GM08714 (cell line): ENCODE measurements around the gene SMIM12.
A peak's percentile ranks its signal among the peaks of the same experiment; 100 is the strongest.

Experiments used
- H3K4me3 ChIP-seq: fragments of 200-500 bp; sonication (Bioruptor generic); 2 replicates; pipeline ENCODE4 v1.5.1; 2014; ENCODE audit warnings: mild to moderate bottlenecking, low read length, inconsistent platforms
- ZNF274 ChIP-seq: IDR thresholded peaks from 2 replicates; pipeline ENCODE4 v1.6.1; 2012; ENCODE audit warnings: mild to moderate bottlenecking, low read depth, low read length

Gene SMIM12, protein sequence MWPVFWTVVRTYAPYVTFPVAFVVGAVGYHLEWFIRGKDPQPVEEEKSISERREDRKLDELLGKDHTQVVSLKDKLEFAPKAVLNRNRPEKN

DNA sequence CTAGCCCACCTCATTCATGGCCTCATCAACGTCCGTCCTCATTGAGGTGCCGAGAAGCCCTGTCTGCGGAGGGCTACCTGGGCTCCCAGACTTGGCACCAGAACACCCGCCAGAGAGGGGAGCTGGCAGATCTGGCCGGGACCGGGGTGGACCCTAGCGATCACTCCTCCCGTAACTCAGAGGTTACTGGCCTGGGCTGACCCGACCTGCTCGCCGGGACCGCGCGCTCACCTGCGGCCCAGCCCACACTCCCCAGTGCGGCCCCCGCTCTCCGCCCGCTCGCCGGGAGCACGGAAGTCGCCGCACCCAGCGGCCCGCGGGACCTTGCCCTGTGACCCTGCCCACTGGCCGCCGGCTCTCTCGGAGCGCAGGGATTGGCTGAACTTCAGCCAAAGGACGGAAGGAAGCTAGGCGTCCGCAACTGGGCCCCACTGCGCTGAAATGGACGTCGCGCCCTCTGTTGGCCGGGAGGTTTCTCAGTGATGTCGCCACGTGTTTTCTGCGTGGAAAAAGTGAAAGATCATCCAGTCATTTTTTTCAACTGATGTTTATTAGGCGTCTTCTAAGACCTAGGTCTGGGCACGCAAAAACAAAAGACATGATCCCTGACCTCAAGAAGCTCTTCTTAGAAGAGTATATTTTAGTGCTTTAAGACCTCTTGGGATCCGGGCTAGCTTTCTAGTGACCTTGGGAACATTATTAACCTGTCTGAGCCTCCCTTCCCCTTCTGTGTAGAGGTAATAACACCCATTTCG is at the start of gene SMIM12:
Gene SMIM12, minus strand, starts transcription at position 304 of the 755 bp plus-strand sequence. CDS start 3,772 bp downstream, outside the sequence.
- no peak for TF ChIP-seq ZNF274
- peak within 1 kb of the TSS; percentile 96 for H3K4me3 ChIP-seq

DNA sequence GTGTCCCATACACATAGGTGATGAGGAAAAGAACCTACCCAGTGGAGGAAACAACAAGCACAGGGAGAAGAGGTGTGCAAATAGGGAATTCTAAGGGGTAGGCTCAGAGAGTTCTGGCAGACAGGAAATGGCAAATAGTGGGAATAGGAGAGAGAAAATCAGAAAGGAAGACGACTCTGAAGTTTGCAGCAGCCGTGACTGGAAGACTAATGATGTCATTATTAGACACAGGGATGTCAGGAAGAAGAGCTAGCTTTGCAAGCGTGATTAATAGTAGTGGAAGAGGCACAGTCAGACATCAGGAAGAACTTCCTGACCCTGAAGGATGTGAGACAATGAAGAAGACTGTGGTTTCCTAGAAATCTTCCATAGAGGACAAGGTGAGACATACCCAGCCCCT is 48.8 kb upstream of the SMIM12 start:
- no peak overlapping the region for H3K4me3 ChIP-seq
- no peak for TF ChIP-seq ZNF274

DNA sequence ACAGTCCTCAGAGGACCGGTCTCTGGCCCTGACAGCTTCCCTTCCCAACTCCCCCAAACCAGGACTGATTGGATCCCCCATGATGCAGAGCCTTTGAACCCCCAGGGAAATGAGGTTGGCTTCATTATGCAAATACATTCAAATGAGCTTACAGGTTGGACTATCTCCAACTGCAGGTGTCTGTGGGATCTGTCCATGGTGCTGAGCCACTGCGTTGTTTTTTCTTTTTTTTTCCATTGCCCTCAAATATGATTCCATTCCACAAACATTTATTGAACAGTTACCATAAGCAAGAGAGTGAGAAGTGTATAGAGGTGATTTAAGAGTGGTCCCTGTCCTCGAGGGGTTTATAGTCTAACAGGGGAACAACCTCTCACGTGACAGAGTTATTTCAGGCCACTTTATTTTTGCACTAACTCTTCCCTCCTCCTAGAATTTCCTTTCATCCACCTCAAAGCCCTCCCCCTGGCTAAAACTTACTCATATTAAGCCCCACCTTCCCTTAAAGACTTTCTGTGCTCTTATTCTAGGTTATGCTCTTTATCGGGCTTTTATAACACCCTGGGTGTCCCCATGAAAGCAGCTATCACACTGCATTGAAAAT is 48.0 kb upstream of the SMIM12 start:
- no peak overlapping the region for H3K4me3 ChIP-seq
- no peak for TF ChIP-seq ZNF274

DNA sequence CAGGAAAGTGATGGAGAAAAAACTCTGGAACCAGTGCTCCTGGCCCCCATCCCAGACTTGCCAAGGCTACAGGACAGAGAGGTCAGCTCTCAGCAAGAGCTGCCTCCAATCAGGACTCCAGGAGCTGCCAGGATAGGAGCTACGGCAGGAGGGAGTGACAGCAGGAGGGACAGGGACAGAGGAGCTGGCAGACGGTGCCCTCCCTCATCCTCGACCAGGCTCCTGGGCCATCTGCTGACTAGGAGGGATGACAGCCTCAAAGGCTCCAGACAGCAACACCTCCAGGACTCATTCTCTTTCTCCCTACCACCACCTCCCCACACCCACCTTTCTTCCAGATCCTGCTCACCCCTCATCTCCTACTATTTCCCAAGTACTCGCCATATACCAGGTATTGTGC is 47.2 kb upstream of the SMIM12 start:
- no peak for TF ChIP-seq ZNF274
- H3K4me3 ChIP-seq, result no peak overlapping the region

DNA sequence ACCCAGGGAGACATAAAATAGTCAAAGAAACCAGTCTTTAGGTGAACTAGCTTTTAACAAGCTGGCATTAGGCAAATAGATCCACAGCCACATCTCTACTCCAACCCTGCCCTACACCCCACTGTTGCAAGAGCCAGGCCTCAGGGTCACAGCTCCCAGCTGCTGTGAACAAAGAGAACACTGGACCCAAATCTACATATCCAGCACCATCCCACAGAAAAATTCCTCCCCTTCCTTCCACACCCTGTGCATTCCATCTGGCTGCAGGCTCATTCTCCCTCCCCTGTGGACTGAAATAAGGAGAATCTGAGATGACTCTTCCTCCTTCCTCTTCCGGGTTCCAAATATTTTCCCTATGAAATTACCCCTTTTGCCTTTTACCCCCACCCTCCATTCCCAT is 46.7 kb upstream of the SMIM12 start:
- no peak for TF ChIP-seq ZNF274
- H3K4me3 ChIP-seq, result no peak overlapping the region

DNA sequence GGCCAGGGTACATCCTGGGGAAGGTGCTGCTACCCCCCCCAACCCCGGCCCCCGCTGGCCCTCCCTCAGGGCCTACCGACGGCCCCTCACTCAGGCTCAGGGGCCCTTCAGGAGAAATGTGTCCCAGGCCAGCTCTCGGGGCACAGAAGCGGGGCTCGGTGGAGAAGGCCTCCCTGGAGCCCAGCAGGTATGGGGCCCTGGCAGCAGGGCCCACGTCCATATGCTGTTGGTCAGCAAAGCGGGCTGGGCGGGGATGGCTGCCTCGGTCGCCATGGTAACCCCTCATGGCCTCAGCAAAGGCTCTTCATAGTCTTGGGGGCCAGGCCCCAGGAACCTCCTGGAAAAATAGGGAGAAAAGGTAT is 45.5 kb upstream of the SMIM12 start:
- TF ChIP-seq ZNF274, result no peak
- H3K4me3 ChIP-seq, result no peak overlapping the region

DNA sequence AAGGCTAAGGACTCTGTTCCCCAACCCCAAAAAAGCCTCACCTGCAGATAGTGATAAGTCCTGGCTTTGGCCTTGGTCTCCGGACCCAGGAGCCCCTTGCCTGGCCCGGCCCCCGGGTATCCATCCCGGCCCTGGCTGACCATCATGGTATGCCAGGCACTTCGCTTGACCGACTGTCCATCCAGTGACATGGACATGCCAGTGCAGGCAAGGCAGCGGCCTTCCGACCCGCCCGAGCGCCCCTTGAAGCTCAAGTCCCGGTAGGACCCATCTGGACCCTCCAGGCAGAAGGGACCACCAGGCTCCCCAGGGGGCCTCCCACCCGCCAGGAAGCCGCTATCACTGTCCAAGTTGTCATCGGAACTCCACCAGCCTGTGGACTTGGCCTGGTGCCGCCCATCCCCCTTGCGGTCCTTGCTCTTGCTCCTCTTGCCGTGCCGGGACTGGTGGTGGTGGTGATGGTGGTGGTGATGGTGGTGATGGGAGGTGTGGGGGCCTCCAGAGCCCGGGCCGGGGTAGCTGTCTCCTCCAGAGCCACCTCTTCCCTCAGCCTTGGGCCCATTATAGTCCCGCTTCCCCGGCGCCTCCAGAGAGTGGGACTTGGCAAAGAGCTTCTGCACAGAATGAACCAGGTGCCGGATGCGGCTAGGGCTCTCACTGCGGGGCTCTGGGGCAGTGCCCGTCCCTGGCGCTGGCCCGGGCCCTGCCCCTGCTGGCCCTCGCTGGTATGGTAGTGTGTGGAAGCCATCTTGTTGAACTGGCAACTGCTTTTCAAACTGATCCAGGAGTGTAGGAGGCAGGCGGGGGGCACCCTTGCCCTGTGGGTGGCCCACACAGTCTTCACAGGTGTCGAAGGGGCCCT is 44.9 kb upstream of the SMIM12 start:
- H3K4me3 ChIP-seq, result no peak overlapping the region
- no peak for TF ChIP-seq ZNF274

DNA sequence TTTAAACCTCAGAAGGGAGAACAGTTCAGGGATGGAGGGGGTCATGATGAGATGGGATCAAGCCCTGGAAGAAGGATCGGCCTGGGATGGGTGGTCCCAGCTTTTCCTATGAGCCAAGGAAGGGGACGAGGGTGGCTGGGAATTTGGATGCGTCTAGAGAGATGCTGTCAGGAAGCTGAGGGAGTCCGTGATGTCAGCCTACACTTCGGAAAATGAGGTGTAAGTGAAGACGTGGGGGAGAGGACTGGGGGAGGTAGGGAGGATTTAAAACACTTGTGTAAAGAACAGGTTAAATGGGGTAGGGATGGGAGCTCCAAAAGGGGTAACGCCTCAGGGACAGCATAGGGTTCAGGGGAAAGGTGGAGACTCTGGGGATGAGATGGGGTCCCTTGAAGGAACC is 42.4 kb upstream of the SMIM12 start:
- no peak for TF ChIP-seq ZNF274
- no peak overlapping the region for H3K4me3 ChIP-seq

DNA sequence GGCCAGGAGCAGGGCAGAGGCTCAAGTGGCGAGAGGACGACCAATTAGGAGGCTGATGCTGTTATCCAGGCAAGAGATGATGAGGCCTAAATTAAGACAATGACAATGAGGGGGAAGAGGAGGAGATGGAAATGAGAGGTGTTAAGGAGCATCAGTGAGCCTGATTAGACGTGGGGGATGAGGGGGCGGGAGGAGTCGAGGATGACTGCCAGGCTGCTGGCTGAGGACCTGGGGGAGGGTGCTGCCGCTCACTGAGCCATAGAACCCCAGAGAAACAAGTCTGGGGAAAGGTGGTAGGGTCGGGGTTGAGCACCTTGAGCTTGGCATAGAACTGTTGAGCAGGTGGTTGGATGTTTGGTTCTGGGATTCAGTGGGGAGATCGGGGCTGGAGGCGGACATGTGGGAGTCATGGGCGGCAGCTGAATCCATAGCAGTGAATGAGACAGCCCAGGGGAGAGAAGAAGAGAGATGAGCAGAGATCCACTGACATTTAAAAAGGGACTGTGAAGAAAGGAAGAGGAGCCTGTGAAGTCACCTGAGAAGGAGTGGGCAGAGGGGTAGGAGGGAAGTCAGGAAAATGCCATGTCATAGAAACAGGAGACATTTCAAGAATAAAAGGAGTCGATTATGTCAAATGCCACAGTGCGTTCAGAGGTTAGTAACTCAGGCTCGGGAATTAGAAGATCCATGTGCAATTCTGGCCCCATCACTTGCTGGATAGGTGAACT is 41.4 kb upstream of the SMIM12 start:
- no peak overlapping the region for H3K4me3 ChIP-seq
- TF ChIP-seq ZNF274, result no peak

DNA sequence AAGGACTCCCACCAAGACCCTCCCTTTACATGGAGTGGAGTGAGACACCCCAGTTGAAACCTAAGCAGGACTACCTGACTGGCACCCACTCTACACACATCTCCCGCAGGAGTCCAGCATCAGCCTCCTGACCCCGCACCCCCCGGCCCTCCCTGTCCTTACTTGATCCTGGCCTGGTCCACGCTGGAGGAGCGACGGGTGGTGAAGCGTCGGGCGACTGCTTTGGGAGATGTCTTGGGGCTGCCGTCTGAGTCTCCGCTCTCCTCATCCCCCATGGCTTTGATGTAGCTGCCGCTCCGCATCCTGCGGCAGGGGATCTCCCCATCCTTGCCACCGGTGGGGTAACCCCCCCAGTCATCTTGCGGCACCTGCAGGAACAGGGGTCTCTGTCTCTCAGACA is 40.4 kb upstream of the SMIM12 start:
- no peak for TF ChIP-seq ZNF274
- H3K4me3 ChIP-seq, result no peak overlapping the region

DNA sequence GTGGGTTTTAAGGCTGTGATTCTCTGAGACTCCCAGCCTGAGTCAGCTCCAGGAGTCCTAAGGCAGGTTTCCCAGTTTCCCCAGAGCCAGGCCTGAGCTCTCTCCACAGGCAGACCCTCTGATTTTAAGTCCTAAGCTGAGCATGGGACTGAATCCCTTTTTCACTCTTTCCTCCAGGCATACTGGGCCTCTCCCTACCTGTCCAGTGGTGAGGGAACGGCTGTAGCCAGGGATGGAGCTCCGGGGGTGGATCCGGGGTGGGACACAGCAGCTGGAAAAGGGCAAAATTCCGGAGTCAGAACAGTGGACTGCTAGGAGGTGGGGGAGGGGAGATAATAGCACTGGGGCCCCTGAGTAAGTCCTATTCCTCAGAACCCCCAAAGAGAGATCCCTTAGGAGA is 39.9 kb upstream of the SMIM12 start:
- H3K4me3 ChIP-seq, result no peak overlapping the region
- TF ChIP-seq ZNF274, result no peak

DNA sequence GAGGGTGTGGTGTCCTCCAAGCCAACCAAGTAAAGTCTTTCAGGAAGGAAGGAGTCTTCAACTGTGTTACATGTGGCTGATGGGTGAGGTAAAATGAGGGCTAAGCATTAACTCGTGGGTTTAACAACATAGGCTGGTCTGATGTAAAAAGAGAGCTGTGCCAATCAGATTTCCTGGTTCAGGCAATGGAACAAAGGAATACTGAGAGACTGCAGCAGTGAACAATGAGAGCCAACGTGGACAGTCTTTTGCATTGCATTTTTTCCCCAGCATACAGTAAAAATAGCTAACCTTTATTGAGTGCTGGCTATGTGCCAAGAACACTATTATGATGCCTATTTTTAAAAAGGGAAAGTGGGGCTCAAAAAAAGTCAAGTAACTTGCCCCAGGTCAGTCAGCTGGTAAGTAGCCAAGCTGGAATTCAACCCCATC is 38.8 kb upstream of the SMIM12 start:
- no peak for TF ChIP-seq ZNF274
- H3K4me3 ChIP-seq, result no peak overlapping the region

DNA sequence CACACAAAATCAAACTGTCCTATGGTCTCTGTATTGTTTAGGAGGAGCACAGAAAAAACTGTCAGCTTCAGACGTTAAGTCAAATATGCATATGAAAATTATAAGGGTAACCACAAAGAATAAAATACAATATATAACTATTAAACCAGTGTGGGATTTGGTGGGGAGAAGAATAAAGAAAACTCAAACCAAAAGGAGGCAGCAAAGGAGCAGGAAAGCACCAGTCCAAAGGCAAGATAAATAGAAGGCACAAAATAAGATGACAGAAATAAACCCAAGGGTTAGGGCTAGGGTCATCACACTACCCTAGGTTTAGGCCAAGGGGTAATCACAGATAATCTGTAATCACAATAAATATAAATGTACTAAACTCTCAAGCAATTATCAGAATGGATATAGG is 37.1 kb upstream of the SMIM12 start:
- no peak overlapping the region for H3K4me3 ChIP-seq
- TF ChIP-seq ZNF274, result no peak

DNA sequence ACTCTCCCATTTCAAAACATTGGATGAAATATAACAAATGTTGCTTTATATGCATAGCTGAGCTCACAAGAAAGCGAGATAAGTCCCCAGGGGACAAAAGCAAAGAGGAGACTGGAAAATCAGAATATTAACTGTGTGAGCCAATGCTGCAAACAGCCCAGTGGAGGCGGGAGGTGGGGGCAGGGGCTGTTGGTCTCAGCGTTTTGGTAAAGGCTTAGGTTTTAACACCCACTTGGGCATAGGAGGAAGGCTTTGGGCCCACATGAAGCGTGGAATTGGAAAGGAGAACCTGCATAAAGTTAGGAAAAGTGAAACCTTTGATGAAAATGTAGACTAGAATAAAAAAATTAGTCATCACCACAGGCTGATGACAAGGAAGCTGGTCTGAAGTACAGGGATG is 30.2 kb upstream of the SMIM12 start:
- H3K4me3 ChIP-seq, result no peak overlapping the region
- no peak for TF ChIP-seq ZNF274
